HepG2 (cell line): Measurements from ENCODE around the gene ZNF19.

ENCODE experiments used
- BCL3 ChIP-seq: sonication (generic); formaldehyde crosslinking; IDR thresholded peaks from 2 replicates; pipeline ENCODE4 v1.5.1; 2020; ENCODE audit warnings: mild to moderate bottlenecking, missing genetic modification reagents, moderate library complexity
- CHCHD3 ChIP-seq: sonication (generic); formaldehyde crosslinking; IDR thresholded peaks from 2 replicates; pipeline ENCODE4 v1.8.0; 2022; ENCODE audit warnings: mild to moderate bottlenecking, missing genetic modification reagents, moderate library complexity
- HNF4G ChIP-seq, 2 experiments: sonication (generic) in 1 of 2; formaldehyde crosslinking in 1 of 2; IDR thresholded peaks; 2 replicates each; pipeline versions ENCODE4 v1.4.0 to v1.6.1; 2011 to 2020; ENCODE audit warnings: borderline replicate concordance in 2 of 2, low read depth in 2 of 2, mild to moderate bottlenecking in 2 of 2, low read length in 1 of 2, missing genetic modification reagents in 1 of 2, moderate library complexity in 1 of 2
- MEIS1 ChIP-seq: sonication (generic); formaldehyde crosslinking; IDR thresholded peaks from 2 replicates; pipeline ENCODE4 v1.9.0; 2021; ENCODE audit warnings: mild to moderate bottlenecking, missing genetic modification reagents, moderate library complexity, borderline replicate concordance
- POGZ ChIP-seq: sonication (generic); formaldehyde crosslinking; IDR thresholded peaks from 2 replicates; pipeline ENCODE4 v1.4.0; 2020; ENCODE audit warnings: mild to moderate bottlenecking, missing genetic modification reagents
- REST ChIP-seq, 2 experiments: IDR thresholded peaks; 2 replicates each; pipeline ENCODE4 v1.6.1; 2011 to 2012; ENCODE audit warnings: low read length in 2 of 2, borderline replicate concordance in 1 of 2, low read depth in 1 of 2, mild to moderate bottlenecking in 1 of 2, moderate library complexity in 1 of 2
- ZNF780A ChIP-seq: sonication (generic); formaldehyde crosslinking; IDR thresholded peaks from 2 replicates; pipeline ENCODE4 v1.8.0; 2022; ENCODE audit warnings: mild to moderate bottlenecking, missing genetic modification reagents, moderate library complexity

- TF ChIP-seq REST (IDR thresholded peaks at IDR 0.05; ENCODE audit: borderline replicate concordance in 1 of 2, low read depth in 1 of 2, low read length in 2 of 2) (no peak), CHCHD3 (CRISPR knock-in tag) (no peak), POGZ (CRISPR knock-in tag) (no peak), MEIS1 (CRISPR knock-in tag) (no peak), BCL3 (CRISPR knock-in tag) (no peak), ZNF780A (CRISPR knock-in tag) (no peak), HNF4G (IDR thresholded peaks at IDR 0.05; ENCODE audit: borderline replicate concordance, low read depth, low read length) (no peak), HNF4G (CRISPR knock-in tag; IDR thresholded peaks at IDR 0.05; ENCODE audit: borderline replicate concordance, low read depth) (no peak)
Measured at GRCh38 chr16:71473891-71474290, 15.2 kb downstream of the ZNF19 start.
